ENCODE measurements around the gene DCLK2. TPM values are rescaled to one million over a fixed set of nuclear protein-coding genes. Genes with fewer than 3 reads are reported as not detected.

The DCLK2 gene
- total and polyA plus RNA-seq, 2 of the 13 experiments (the other 11 are each of a cell fraction or from before 2014, with no cell fraction given), result not detected

DNA sequence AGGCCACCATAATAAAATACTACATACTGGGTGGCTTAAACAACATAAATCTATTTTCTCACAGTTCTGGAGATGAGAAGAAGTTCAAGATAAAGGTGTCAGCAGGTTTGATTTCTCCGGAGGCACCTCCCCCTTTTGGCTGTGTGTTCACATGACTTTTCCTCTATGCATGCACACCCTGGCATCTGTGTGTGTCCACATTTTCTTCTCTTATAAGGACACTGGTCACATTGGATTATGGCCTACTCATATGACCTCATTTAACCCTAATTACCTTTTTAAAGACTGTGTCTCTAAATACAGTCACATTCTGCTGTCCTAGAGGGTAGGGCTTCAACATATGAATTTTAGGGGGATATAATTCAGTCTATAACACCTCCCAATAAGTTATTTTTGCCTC, 79.8 kb downstream of the DCLK2 start:
- intact Hi-C loops (cut with micrococcal nuclease; ENCODE audit: unreplicated experiment) (no loop called here), in situ Hi-C loops (cut with HindIII; ENCODE audit: extremely low pct_ligation_motif_present, low pct_unique_long_range_greater_than_20kb) (no loop called here)
- Histone ChIP-seq H3K9ac (ENCODE audit: insufficient read depth, low read depth, low read length) (no peak overlapping the region), H3K4me2 (ENCODE audit: low read depth, low read length) (no peak overlapping the region), H3K27ac (ENCODE audit: extremely low read length, insufficient read depth, low read length) (no peak overlapping the region), H3K27me3 (ENCODE audit: control insufficient read depth in 1 of 2, insufficient read depth in 2 of 2, low read length in 2 of 2) (no peaks in the 10 kb centered on the region), H3K9me3 (ENCODE audit: low read length) (no peaks in the 10 kb centered on the region), H3K4me1 (ENCODE audit: insufficient read depth, low read length) (no peaks in the 10 kb centered on the region), H3K4me3 (replicated peaks in 1 of 3; ENCODE audit: insufficient read depth in 1 of 3, low read depth in 2 of 3, low read length in 3 of 3) (no peak overlapping the region), H3K79me2 (ENCODE audit: insufficient read depth, low read length) (no peaks in the 10 kb centered on the region), H4K20me1 (ENCODE audit: insufficient read depth, low read length) (no peaks in the 10 kb centered on the region), H3K36me3 (replicated peaks in 1 of 2; ENCODE audit: control insufficient read depth in 1 of 2, insufficient read depth in 2 of 2, low read length in 2 of 2) (no peaks in the 10 kb centered on the region), H2AFZ (ENCODE audit: low read length) (no peak overlapping the region)
- ATAC-seq, result no peak
- no TSS peak for BruUV-seq (replicated peaks)
- TF ChIP-seq MTA1 (CRISPR knock-in tag; IDR thresholded peaks at IDR 0.05; ENCODE audit: borderline replicate concordance) (no peak), ZNF530 (CRISPR knock-in tag; IDR thresholded peaks at IDR 0.05; ENCODE audit: low read depth) (no peak), ZNF850 (CRISPR knock-in tag; conservative IDR thresholded peaks at IDR 0.05) (no peak), JUN (CRISPR knock-in tag; IDR thresholded peaks at IDR 0.05) (no peak), MIER2 (CRISPR knock-in tag; IDR thresholded peaks at IDR 0.05) (no peak), PPARG (CRISPR knock-in tag; conservative IDR thresholded peaks at IDR 0.05) (no peak), TEAD3 (CRISPR knock-in tag; optimal IDR thresholded peaks at IDR 0.05; ENCODE audit: borderline replicate concordance) (no peak), IRF2 (CRISPR knock-in tag; IDR thresholded peaks at IDR 0.05) (no peak), HOXA7 (CRISPR knock-in tag; IDR thresholded peaks at IDR 0.05) (no peak), AGO2 (optimal IDR thresholded peaks at IDR 0.05; ENCODE audit: low read depth, low read length) (no peak)
- TF ChIP-seq, protein P1, sequence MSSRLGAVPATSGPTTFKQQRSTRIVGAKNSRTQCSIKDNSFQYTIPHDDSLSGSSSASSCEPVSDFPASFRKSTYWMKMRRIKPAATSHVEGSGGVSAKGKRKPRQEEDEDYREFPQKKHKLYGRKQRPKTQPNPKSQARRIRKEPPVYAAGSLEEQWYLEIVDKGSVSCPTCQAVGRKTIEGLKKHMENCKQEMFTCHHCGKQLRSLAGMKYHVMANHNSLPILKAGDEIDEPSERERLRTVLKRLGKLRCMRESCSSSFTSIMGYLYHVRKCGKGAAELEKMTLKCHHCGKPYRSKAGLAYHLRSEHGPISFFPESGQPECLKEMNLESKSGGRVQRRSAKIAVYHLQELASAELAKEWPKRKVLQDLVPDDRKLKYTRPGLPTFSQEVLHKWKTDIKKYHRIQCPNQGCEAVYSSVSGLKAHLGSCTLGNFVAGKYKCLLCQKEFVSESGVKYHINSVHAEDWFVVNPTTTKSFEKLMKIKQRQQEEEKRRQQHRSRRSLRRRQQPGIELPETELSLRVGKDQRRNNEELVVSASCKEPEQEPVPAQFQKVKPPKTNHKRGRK (CRISPR knock-in tag; IDR thresholded peaks at IDR 0.05), result no peak
- TF ChIP-seq, protein P2, sequence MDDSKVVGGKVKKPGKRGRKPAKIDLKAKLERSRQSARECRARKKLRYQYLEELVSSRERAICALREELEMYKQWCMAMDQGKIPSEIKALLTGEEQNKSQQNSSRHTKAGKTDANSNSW (CRISPR knock-in tag; IDR thresholded peaks at IDR 0.05; ENCODE audit: borderline replicate concordance), result no peak
- TF ChIP-seq, protein P3, sequence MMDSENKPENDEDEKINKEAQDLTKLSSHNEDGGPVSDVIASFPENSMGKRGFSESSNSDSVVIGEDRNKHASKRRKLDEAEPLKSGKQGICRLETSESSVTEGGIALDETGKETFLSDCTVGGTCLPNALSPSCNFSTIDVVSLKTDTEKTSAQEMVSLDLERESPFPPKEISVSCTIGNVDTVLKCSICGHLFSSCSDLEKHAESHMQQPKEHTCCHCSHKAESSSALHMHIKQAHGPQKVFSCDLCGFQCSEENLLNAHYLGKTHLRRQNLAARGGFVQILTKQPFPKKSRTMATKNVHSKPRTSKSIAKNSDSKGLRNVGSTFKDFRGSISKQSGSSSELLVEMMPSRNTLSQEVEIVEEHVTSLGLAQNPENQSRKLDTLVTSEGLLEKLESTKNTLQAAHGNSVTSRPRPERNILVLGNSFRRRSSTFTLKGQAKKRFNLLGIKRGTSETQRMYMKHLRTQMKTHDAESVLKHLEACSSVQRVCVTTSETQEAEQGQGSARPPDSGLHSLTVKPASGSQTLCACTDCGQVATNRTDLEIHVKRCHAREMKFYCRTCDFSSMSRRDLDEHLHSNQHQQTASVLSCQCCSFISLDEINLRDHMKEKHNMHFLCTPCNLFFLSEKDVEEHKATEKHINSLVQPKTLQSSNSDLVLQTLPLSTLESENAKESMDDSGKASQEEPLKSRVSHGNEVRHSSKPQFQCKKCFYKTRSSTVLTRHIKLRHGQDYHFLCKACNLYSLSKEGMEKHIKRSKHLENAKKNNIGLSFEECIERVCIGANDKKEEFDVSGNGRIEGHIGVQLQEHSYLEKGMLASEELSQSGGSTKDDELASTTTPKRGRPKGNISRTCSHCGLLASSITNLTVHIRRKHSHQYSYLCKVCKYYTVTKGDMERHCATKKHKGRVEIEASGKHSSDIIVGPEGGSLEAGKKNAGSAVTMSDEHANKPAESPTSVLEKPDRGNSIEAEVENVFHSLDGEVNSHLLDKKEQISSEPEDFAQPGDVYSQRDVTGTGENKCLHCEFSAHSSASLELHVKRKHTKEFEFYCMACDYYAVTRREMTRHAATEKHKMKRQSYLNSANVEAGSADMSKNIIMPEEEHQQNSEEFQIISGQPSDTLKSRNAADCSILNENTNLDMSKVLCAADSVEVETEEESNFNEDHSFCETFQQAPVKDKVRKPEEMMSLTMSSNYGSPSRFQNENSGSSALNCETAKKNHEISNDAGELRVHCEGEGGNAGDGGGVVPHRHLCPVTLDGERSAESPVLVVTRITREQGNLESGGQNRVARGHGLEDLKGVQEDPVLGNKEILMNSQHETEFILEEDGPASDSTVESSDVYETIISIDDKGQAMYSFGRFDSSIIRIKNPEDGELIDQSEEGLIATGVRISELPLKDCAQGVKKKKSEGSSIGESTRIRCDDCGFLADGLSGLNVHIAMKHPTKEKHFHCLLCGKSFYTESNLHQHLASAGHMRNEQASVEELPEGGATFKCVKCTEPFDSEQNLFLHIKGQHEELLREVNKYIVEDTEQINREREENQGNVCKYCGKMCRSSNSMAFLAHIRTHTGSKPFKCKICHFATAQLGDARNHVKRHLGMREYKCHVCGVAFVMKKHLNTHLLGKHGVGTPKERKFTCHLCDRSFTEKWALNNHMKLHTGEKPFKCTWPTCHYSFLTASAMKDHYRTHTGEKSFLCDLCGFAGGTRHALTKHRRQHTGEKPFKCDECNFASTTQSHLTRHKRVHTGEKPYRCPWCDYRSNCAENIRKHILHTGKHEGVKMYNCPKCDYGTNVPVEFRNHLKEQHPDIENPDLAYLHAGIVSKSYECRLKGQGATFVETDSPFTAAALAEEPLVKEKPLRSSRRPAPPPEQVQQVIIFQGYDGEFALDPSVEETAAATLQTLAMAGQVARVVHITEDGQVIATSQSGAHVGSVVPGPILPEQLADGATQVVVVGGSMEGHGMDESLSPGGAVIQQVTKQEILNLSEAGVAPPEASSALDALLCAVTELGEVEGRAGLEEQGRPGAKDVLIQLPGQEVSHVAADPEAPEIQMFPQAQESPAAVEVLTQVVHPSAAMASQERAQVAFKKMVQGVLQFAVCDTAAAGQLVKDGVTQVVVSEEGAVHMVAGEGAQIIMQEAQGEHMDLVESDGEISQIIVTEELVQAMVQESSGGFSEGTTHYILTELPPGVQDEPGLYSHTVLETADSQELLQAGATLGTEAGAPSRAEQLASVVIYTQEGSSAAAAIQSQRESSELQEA (CRISPR knock-in tag; IDR thresholded peaks at IDR 0.05; ENCODE audit: not compliant biosample characterization), result no peak
- ChIA-PET CTCF (ENCODE audit: low intra/inter-chr PET ratio, low total read pairs) (no interaction called here), POLR2A (no interaction called here)
- FAIRE-seq, result no peak
- DNase-seq (ENCODE audit: low spot score), result no peak
- WGBS (ENCODE audit: low lambda C conversion rate), result 20% methylated on average over 1 of the region's 1 CpG
